ENCODE results near the gene MYO16. TPM values are rescaled to one million over a fixed set of nuclear protein-coding genes. Genes with fewer than 3 reads are reported as not detected.

Gene MYO16
- polyA plus RNA-seq, 2 of the 4 experiments (the other 2 are of a cell fraction), result 0.03 to 0.06 TPM

DNA sequence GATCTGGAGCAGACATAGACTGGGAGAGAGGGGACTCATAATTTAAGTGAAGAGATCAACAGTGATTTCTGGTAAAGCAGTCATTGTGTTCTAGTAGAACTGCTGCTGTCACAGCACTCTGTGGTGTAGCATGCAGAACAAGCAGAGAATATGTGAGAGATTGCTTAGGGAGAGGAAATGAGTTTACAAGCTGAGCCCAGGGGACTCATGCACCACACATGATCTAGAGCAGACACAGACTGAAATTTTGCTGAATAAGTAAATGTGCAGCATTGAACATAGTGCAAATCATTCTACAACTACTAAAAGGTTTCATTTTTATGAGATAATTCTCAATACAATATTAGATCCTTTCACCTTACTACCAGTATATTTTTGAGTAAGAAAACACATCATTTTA is 125.7 kb downstream of the MYO16 start:
- no peaks in the 10 kb centered on the region for H3K9me3 ChIP-seq
- ChIA-PET CTCF (no interaction called here), POLR2A (no interaction called here)
- no peak overlapping the region for H3K4me3 ChIP-seq
- FAIRE-seq, result no peak
- no peaks in the 10 kb centered on the region for H3K4me1 ChIP-seq
- TF ChIP-seq RFX5 (IDR thresholded peaks at IDR 0.05), result no peak
- peak; percentile 51 for TF ChIP-seq MAFK (IDR thresholded peaks at IDR 0.05; ENCODE audit: partially characterized antibody)
- ATAC-seq, result no peak
- no peak overlapping the region for H3K4me2 ChIP-seq
- DNase-seq (ENCODE audit: low read depth in 1 of 2, low spot score in 1 of 2), result no peak
- H3K27ac ChIP-seq, result no peak overlapping the region

DNA sequence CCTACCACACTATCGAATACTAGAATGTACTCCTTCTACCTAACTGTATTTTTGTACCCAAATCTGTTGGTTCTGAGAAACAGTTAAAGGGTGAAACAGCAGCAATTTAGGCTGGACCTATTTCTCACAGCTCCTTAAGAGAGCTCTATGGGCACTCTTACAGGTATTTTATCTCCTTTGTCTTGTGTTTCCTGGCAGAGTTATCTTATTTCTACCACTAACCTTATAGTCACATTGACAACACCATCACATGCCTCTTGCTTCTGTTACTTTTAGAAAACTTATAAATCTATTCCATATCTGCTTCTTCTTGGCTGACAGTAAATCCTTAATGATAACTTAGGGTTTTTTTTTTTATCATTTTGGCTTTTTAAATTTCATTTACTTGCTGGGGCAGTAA is 130.7 kb downstream of the MYO16 start:
- Histone ChIP-seq H3K27ac (no peak overlapping the region), H3K4me2 (no peak overlapping the region), H3K4me3 (no peak overlapping the region), H3K9me3 (no peaks in the 10 kb centered on the region), H3K4me1 (no peaks in the 10 kb centered on the region)
- ATAC-seq (no peak), DNase-seq (ENCODE audit: low read depth in 1 of 2, low spot score in 1 of 2) (no peak), FAIRE-seq (no peak)
- ChIA-PET POLR2A (no interaction called here), CTCF (no interaction called here)
- WGBS (ENCODE audit: missing lambda C conversion rate), result 89% methylated on average over 1 of the region's 1 CpG
- TF ChIP-seq, protein P1, sequence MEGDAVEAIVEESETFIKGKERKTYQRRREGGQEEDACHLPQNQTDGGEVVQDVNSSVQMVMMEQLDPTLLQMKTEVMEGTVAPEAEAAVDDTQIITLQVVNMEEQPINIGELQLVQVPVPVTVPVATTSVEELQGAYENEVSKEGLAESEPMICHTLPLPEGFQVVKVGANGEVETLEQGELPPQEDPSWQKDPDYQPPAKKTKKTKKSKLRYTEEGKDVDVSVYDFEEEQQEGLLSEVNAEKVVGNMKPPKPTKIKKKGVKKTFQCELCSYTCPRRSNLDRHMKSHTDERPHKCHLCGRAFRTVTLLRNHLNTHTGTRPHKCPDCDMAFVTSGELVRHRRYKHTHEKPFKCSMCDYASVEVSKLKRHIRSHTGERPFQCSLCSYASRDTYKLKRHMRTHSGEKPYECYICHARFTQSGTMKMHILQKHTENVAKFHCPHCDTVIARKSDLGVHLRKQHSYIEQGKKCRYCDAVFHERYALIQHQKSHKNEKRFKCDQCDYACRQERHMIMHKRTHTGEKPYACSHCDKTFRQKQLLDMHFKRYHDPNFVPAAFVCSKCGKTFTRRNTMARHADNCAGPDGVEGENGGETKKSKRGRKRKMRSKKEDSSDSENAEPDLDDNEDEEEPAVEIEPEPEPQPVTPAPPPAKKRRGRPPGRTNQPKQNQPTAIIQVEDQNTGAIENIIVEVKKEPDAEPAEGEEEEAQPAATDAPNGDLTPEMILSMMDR (IDR thresholded peaks at IDR 0.05), result no peak
- TF ChIP-seq RFX5 (IDR thresholded peaks at IDR 0.05), result no peak

DNA sequence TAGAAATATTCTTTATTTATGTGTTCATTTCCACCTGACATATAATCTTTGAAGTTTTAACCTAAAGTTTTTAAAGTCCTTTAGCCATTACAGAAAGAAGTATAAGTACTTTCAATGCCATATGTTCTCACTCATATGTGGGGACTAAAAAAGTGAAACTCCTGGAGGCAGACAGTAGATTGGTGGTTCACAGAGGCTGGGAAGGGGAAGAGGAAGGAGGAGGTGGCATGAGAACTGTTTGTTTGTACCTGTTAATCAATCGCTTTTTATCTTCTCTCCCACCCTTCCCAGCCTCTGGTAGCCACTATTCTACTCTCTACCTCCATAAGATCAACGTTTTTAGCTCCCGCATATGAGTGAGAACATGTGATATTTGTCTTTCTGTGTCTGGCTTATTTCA is 131.1 kb downstream of the MYO16 start:
- ATAC-seq, result no peak
- ChIA-PET POLR2A (no interaction called here), CTCF (no interaction called here)
- no peak for DNase-seq (ENCODE audit: low read depth in 1 of 2, low spot score in 1 of 2)
- H3K27ac ChIP-seq, result no peak overlapping the region
- WGBS (ENCODE audit: missing lambda C conversion rate), result 59% methylated on average over 3 of the region's 3 CpGs
- TF ChIP-seq CHD4 (IDR thresholded peaks at IDR 0.05; ENCODE audit: borderline replicate concordance), result no peak
- no peak for TF ChIP-seq RNF2 (IDR thresholded peaks at IDR 0.05; ENCODE audit: borderline replicate concordance, low read depth)
- no peak for TF ChIP-seq RFX5 (IDR thresholded peaks at IDR 0.05)
- TF ChIP-seq, protein P2, sequence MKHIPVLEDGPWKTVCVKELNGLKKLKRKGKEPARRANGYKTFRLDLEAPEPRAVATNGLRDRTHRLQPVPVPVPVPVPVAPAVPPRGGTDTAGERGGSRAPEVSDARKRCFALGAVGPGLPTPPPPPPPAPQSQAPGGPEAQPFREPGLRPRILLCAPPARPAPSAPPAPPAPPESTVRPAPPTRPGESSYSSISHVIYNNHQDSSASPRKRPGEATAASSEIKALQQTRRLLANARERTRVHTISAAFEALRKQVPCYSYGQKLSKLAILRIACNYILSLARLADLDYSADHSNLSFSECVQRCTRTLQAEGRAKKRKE (CRISPR knock-in tag; IDR thresholded peaks at IDR 0.05; ENCODE audit: low read depth), result no peak
- no peak for TF ChIP-seq MAFK (IDR thresholded peaks at IDR 0.05; ENCODE audit: partially characterized antibody)
- TF ChIP-seq, protein P3, sequence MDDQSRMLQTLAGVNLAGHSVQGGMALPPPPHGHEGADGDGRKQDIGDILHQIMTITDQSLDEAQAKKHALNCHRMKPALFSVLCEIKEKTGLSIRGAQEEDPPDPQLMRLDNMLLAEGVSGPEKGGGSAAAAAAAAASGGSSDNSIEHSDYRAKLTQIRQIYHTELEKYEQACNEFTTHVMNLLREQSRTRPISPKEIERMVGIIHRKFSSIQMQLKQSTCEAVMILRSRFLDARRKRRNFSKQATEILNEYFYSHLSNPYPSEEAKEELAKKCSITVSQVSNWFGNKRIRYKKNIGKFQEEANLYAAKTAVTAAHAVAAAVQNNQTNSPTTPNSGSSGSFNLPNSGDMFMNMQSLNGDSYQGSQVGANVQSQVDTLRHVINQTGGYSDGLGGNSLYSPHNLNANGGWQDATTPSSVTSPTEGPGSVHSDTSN (IDR thresholded peaks at IDR 0.05), result no peak
- H3K9me3 ChIP-seq, result no peaks in the 10 kb centered on the region
- FAIRE-seq, result no peak
- H3K4me3 ChIP-seq, result no peak overlapping the region
- H3K4me1 ChIP-seq, result no peaks in the 10 kb centered on the region
- no peak overlapping the region for H3K4me2 ChIP-seq

DNA sequence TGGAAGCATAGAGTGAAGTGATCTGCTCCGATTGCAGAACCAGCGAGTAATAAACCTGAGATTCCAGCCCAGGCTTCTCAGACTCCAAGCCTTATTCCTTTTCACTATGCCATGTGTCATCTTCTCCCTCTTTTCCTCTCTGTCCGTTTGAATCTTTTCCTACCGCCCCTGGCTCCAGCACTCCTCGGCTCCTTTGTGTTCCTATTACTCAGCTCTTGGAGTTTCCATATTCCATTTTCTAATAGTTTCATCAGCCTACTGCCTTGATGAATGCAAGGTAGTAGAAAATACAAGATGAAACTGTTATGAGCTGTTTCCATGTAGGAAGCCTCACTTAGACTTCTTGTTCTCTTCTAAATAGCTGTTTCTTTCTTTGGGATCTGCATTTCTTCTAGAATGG is 138.6 kb downstream of the MYO16 start:
- Histone ChIP-seq H3K4me3 (no peak overlapping the region), H3K9me3 (no peaks in the 10 kb centered on the region), H3K4me1 (peaks cover 18% of the 10 kb centered on the region), H3K27ac (0 out of 6 replicates have a peak overlapping the region, but pooled peaks of 1 of the 2 experiments have one; percentile 19), H3K4me2 (no peak overlapping the region)
- CTCF ChIA-PET, result no interaction called here
- DNase-seq (ENCODE audit: low read depth in 1 of 2, low spot score in 1 of 2) (no peak), FAIRE-seq (no peak), ATAC-seq (no peak)
- TF ChIP-seq RARB (CRISPR knock-in tag; IDR thresholded peaks at IDR 0.05) (no peak), FOXS1 (CRISPR knock-in tag; IDR thresholded peaks at IDR 0.05) (no peak), FOSB (CRISPR knock-in tag; IDR thresholded peaks at IDR 0.05) (no peak), GATA3 (IDR thresholded peaks at IDR 0.05; ENCODE audit: borderline replicate concordance) (no peak), MAFK (IDR thresholded peaks at IDR 0.05; ENCODE audit: partially characterized antibody) (no peak), EHF (CRISPR knock-in tag; IDR thresholded peaks at IDR 0.05) (no peak), POLR2AphosphoS2 (conservative IDR thresholded peaks at IDR 0.05; ENCODE audit: low read length) (no peak), ZSCAN20 (CRISPR knock-in tag; IDR thresholded peaks at IDR 0.05) (no peak)
- TF ChIP-seq, protein P4, sequence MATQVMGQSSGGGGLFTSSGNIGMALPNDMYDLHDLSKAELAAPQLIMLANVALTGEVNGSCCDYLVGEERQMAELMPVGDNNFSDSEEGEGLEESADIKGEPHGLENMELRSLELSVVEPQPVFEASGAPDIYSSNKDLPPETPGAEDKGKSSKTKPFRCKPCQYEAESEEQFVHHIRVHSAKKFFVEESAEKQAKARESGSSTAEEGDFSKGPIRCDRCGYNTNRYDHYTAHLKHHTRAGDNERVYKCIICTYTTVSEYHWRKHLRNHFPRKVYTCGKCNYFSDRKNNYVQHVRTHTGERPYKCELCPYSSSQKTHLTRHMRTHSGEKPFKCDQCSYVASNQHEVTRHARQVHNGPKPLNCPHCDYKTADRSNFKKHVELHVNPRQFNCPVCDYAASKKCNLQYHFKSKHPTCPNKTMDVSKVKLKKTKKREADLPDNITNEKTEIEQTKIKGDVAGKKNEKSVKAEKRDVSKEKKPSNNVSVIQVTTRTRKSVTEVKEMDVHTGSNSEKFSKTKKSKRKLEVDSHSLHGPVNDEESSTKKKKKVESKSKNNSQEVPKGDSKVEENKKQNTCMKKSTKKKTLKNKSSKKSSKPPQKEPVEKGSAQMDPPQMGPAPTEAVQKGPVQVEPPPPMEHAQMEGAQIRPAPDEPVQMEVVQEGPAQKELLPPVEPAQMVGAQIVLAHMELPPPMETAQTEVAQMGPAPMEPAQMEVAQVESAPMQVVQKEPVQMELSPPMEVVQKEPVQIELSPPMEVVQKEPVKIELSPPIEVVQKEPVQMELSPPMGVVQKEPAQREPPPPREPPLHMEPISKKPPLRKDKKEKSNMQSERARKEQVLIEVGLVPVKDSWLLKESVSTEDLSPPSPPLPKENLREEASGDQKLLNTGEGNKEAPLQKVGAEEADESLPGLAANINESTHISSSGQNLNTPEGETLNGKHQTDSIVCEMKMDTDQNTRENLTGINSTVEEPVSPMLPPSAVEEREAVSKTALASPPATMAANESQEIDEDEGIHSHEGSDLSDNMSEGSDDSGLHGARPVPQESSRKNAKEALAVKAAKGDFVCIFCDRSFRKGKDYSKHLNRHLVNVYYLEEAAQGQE (IDR thresholded peaks at IDR 0.05), result no peak
- WGBS (ENCODE audit: missing lambda C conversion rate), result 98% methylated on average over 5 of the region's 5 CpGs
- POLR2A ChIA-PET, result no interaction called here
